Measurements from ENCODE around the gene NLRP1. TPM values are rescaled to one million over a fixed set of nuclear protein-coding genes. Genes with fewer than 3 reads are reported as not detected.

Gene NLRP1
- total RNA-seq, 1 donor from 2014 or later, result 48.1 TPM

DNA sequence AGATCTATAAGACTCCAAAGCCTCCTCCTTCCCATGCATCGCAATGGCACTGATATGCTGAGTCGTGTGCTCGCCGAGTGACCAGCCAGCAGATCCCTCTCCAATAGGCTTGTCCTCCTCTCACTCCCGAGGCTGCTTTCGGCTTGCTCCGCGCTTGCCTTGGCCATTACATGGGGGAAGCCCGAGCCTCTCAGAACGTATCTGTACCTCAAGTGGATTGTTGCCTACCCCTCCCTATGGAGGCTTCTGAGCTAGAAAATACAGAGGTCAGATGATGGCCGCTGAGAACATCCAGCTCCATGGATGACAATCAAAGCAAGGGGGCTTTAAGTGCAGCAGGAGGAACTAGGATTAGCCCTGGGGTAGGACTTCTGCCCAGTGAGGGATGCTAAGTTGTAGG, 7.7 kb upstream of the NLRP1 start:
- no peaks in the 10 kb centered on the region for H3K4me1 ChIP-seq (ENCODE audit: insufficient read depth, low read length)
- no peak overlapping the region for H3K4me3 ChIP-seq (ENCODE audit: insufficient read depth, low read depth, low read length)
- no peak overlapping the region for H3K9ac ChIP-seq (ENCODE audit: low read length)
- no peak for DNase-seq (ENCODE audit: low read depth)
- H3K27ac ChIP-seq (ENCODE audit: low read depth, low read length), result no peak overlapping the region
- FAIRE-seq, result no peak
- no peaks in the 10 kb centered on the region for H3K79me2 ChIP-seq (ENCODE audit: insufficient read depth, low read length)
- no peaks in the 10 kb centered on the region for H4K20me1 ChIP-seq (ENCODE audit: insufficient read depth, low read length)
- no peak overlapping the region for H2AFZ ChIP-seq (ENCODE audit: low read depth, low read length)
- no peaks in the 10 kb centered on the region for H3K9me3 Mint-ChIP-seq (ENCODE audit: unreplicated experiment)
- no peaks in the 10 kb centered on the region for H3K36me3 ChIP-seq (ENCODE audit: insufficient read depth, low read length)
- H3K36me3 Mint-ChIP-seq (ENCODE audit: low read depth, unreplicated experiment), result no peaks in the 10 kb centered on the region
- H3K27me3 ChIP-seq (ENCODE audit: insufficient read depth, low read length), result peaks cover 7% of the 10 kb centered on the region
- peaks cover 34% of the 10 kb centered on the region for H3K27me3 Mint-ChIP-seq (ENCODE audit: low read depth, unreplicated experiment)
- H3K4me1 Mint-ChIP-seq (ENCODE audit: low read depth, unreplicated experiment), result no peaks in the 10 kb centered on the region
- H3K27ac Mint-ChIP-seq (ENCODE audit: unreplicated experiment), result no peak overlapping the region
- TF ChIP-seq, protein P1, sequence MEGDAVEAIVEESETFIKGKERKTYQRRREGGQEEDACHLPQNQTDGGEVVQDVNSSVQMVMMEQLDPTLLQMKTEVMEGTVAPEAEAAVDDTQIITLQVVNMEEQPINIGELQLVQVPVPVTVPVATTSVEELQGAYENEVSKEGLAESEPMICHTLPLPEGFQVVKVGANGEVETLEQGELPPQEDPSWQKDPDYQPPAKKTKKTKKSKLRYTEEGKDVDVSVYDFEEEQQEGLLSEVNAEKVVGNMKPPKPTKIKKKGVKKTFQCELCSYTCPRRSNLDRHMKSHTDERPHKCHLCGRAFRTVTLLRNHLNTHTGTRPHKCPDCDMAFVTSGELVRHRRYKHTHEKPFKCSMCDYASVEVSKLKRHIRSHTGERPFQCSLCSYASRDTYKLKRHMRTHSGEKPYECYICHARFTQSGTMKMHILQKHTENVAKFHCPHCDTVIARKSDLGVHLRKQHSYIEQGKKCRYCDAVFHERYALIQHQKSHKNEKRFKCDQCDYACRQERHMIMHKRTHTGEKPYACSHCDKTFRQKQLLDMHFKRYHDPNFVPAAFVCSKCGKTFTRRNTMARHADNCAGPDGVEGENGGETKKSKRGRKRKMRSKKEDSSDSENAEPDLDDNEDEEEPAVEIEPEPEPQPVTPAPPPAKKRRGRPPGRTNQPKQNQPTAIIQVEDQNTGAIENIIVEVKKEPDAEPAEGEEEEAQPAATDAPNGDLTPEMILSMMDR (IDR thresholded peaks at IDR 0.05; ENCODE audit: insufficient read depth, low read depth, low read length), result no peak
- H3K9me3 ChIP-seq (ENCODE audit: insufficient read depth, low read depth, low read length), result no peaks in the 10 kb centered on the region
- no peak overlapping the region for H3K4me2 ChIP-seq (ENCODE audit: low read length)
- H3K4me3 Mint-ChIP-seq (ENCODE audit: unreplicated experiment), result no peak overlapping the region

DNA sequence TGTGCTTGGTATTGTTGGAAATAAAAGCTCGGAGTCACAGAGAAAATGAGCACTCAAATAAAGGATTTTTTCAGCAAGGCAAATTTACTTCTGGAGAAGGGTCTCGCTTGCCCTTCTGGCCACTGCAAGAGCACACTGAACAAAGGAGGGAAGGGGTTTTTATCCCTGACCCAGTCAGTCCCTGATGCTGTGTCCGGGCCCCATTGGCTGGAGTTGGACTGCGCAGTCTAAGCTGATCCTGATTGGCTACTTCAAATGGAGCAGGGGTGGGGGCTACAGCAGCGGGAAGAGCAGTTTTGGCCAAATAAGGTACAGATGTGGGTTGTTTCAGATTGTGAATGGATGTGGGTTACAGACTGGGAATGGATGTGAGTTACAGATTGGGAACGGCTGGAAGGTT, 4.3 kb upstream of the NLRP1 start:
- Histone ChIP-seq H3K27ac (ENCODE audit: low read depth, low read length) (no peak overlapping the region), H3K4me1 (ENCODE audit: insufficient read depth, low read length) (peaks cover 25% of the 10 kb centered on the region), H2AFZ (ENCODE audit: low read depth, low read length) (no peak overlapping the region), H3K79me2 (ENCODE audit: insufficient read depth, low read length) (no peaks in the 10 kb centered on the region), H3K4me3 (ENCODE audit: insufficient read depth, low read depth, low read length) (no peak overlapping the region), H3K27me3 (ENCODE audit: insufficient read depth, low read length) (no peaks in the 10 kb centered on the region), H3K4me2 (ENCODE audit: low read length) (no peak overlapping the region), H3K36me3 (ENCODE audit: insufficient read depth, low read length) (no peaks in the 10 kb centered on the region), H3K9ac (ENCODE audit: low read length) (no peak overlapping the region), H3K9me3 (ENCODE audit: insufficient read depth, low read depth, low read length) (no peaks in the 10 kb centered on the region), H4K20me1 (ENCODE audit: insufficient read depth, low read length) (no peaks in the 10 kb centered on the region)
- Mint-ChIP-seq H3K4me1 (ENCODE audit: low read depth, unreplicated experiment) (peaks cover 10% of the 10 kb centered on the region), H3K36me3 (ENCODE audit: low read depth, unreplicated experiment) (no peaks in the 10 kb centered on the region), H3K9me3 (ENCODE audit: unreplicated experiment) (no peaks in the 10 kb centered on the region), H3K27ac (ENCODE audit: unreplicated experiment) (no peak overlapping the region), H3K27me3 (ENCODE audit: low read depth, unreplicated experiment) (peaks cover 6% of the 10 kb centered on the region), H3K4me3 (ENCODE audit: unreplicated experiment) (no peak overlapping the region)
- DNase-seq (ENCODE audit: low read depth) (no peak), FAIRE-seq (no peak)
- TF ChIP-seq, protein P1 (IDR thresholded peaks at IDR 0.05; ENCODE audit: insufficient read depth, low read depth, low read length), result no peak
- no peak for TF ChIP-seq EZH2 (IDR thresholded peaks at IDR 0.05; ENCODE audit: insufficient read depth, low read length)

DNA sequence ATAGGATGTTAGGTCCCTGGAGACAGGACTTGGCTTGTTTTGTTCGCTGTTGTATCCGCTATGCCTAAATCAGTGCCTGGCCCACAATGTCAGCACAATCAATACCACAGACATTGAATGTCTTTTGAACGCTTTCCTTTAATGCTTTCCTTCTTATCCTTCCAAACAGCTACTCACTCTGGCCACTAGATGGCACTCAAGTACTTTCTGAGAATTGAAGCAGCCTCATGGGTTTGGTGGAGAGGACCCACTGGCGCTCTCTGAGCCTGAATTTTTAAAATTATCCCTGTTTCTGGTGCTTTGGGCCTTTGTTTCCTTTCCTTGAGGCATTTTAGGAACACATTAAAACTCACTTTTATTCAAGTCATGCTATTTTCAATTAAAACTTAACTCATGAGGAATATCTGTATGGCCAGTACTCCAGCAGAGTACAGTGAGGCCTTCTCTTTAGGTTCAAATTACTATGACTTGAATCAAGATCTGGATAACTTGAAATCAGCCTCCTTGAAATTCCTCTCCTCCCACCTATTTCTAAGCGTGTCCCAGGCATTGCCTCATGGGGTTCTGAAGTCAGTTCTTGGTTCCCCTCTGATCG, 3.2 kb upstream of the NLRP1 start:
- Histone ChIP-seq H3K4me1 (ENCODE audit: insufficient read depth, low read length) (peaks cover 25% of the 10 kb centered on the region), H3K4me2 (ENCODE audit: low read length) (no peak overlapping the region), H3K36me3 (ENCODE audit: insufficient read depth, low read length) (no peaks in the 10 kb centered on the region), H3K27me3 (ENCODE audit: insufficient read depth, low read length) (no peaks in the 10 kb centered on the region), H3K9me3 (ENCODE audit: insufficient read depth, low read depth, low read length) (no peaks in the 10 kb centered on the region), H4K20me1 (ENCODE audit: insufficient read depth, low read length) (no peaks in the 10 kb centered on the region), H3K27ac (ENCODE audit: low read depth, low read length) (no peak overlapping the region), H2AFZ (ENCODE audit: low read depth, low read length) (no peak overlapping the region), H3K9ac (ENCODE audit: low read length) (no peak overlapping the region), H3K4me3 (ENCODE audit: insufficient read depth, low read depth, low read length) (no peak overlapping the region), H3K79me2 (ENCODE audit: insufficient read depth, low read length) (no peaks in the 10 kb centered on the region)
- TF ChIP-seq, protein P1 (IDR thresholded peaks at IDR 0.05; ENCODE audit: insufficient read depth, low read depth, low read length), result peak; percentile 97
- no peak for TF ChIP-seq EZH2 (IDR thresholded peaks at IDR 0.05; ENCODE audit: insufficient read depth, low read length)
- Mint-ChIP-seq H3K36me3 (ENCODE audit: low read depth, unreplicated experiment) (no peaks in the 10 kb centered on the region), H3K4me3 (ENCODE audit: unreplicated experiment) (no peak overlapping the region), H3K9me3 (ENCODE audit: unreplicated experiment) (no peaks in the 10 kb centered on the region), H3K27ac (ENCODE audit: unreplicated experiment) (no peak overlapping the region), H3K27me3 (ENCODE audit: low read depth, unreplicated experiment) (peaks cover 7% of the 10 kb centered on the region), H3K4me1 (ENCODE audit: low read depth, unreplicated experiment) (peaks cover 10% of the 10 kb centered on the region)
- peak; percentile 41 for FAIRE-seq
- DNase-seq (ENCODE audit: low read depth), result peak; percentile 33

Measured in astrocyte (in vitro differentiated cells and primary cell).